A549 (cell line): ENCODE measurements around the gene CH25H.

Source experiments
- CTCF ChIP-seq: fragments of >200 bp; sonication (Bioruptor Twin); formaldehyde crosslinking; IDR thresholded peaks from 3 replicates; pipeline ENCODE4 v1.5.1; 2016
- EP300 ChIP-seq, 2 experiments: fragments of >200 bp; sonication (Bioruptor Twin); formaldehyde crosslinking; IDR thresholded peaks; 2 replicates in 1 of 2; 3 replicates in 1 of 2; pipeline ENCODE4 v1.6.1; 2016 to 2017

- TF ChIP-seq CTCF (no peak), EP300 (IDR thresholded peaks at IDR 0.05) (no peak)
These were observed 21.0 kb upstream of the CH25H start for GRCh38 chr10:89228146-89228545.
